ENCODE results near the gene ZSCAN29. TPM values are rescaled to one million over a fixed set of nuclear protein-coding genes. Genes with fewer than 3 reads are reported as not detected.
"Not testable (repeated sequence)": the region's sequence is repeated elsewhere in the genome, so short reads cannot be mapped to it uniquely, and the experiment has no call there.

Gene ZSCAN29
- polyA plus RNA-seq (2013, experiment 1 of 2; ENCODE audit: insufficient read length), result 14.8 TPM
- 12.0 TPM for polyA plus RNA-seq (2013, experiment 2 of 2; ENCODE audit: insufficient read length)

- DNase-seq, result peak; percentile 83
These were observed at the start of gene ZSCAN29, which contains the start of gene TUBGCP4 for GRCh38 chr15:43370975-43371974. Gene ZSCAN29 (minus strand): TSS chr15:43371043. CDS start chr15:43369913, 1,130 bp downstream. Gene TUBGCP4 (plus strand): TSS chr15:43371101. CDS start chr15:43371355, 254 bp downstream.

DNA sequence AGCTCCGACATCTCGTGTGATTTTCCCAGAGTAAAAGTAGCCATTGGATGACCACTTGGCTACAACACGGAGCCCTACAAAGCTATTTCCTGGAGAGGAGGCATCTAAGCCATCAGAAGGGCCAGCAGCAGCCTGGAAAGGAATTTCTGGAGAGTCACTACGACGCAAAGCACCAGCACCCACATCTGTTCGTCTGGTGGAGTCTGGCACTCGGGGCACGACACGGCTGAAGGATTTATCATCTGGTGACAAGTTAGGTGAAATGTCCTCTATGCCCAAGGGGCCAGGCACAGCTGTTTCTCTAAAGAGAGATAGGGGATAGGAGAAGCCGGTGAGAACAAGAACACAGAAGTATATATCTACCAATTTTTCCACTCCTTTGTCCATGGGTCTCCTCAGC is 49.6 kb upstream of the ZSCAN29 start:
- no peak for DNase-seq

GRCh38 chr15:43414196-43414595 is 43.4 kb upstream of the ZSCAN29 start:
- DNase-seq, result peak; percentile 32

DNA sequence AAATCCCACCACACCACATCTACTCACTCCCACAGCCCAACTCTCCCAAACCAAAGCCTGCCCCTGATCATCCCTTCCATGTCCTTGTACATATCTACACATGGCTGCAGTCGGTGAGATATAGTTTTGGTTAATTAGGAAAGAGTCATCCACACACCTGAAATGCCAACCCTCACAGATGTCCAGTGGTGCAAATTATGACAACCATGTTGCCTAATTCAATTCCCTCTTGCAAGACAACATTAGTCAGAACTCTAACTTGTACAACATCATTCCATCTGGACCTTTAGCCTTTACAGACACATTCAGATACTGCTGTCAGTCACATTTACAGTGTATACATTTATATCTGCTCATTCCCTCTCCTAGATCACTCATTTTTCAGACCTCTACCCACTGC is 41.3 kb upstream of the ZSCAN29 start:
- no peak for DNase-seq

- peak; percentile 49 for DNase-seq
These were observed 39.9 kb upstream of the ZSCAN29 start for GRCh38 chr15:43410572-43411214.

- DNase-seq, result no peak
These were observed 37.9 kb upstream of the ZSCAN29 start for GRCh38 chr15:43408789-43409188.

GRCh38 chr15:43406808-43407207 is 36.0 kb upstream of the ZSCAN29 start:
- no peak for DNase-seq

- DNase-seq, result no peak
These were observed 35.3 kb upstream of the ZSCAN29 start for GRCh38 chr15:43406189-43406588.

GRCh38 chr15:43404130-43404529 is 33.3 kb upstream of the ZSCAN29 start:
- no peak for DNase-seq

- DNase-seq, result no peak
These were observed 32.8 kb upstream of the ZSCAN29 start for GRCh38 chr15:43403616-43404015.

DNA sequence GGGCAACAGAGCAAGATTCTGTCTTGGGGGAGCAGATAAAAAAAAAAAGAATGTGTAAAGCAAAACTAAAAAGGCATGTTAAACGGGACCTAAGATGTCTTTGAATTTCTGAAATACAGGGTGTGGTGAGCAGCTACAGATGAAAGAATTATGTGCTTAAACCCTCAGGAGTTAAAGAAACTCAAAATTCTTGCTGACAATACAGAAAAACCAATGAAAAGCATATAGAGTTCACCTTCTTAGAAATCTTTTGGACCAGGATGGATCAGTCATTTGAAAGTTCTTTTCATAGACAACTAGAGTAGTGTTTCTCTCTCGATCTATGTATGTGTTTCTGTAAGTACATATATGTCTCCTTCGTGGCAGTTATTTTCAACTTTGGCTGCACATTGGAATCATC is 31.4 kb upstream of the ZSCAN29 start:
- no peak for DNase-seq

DNA sequence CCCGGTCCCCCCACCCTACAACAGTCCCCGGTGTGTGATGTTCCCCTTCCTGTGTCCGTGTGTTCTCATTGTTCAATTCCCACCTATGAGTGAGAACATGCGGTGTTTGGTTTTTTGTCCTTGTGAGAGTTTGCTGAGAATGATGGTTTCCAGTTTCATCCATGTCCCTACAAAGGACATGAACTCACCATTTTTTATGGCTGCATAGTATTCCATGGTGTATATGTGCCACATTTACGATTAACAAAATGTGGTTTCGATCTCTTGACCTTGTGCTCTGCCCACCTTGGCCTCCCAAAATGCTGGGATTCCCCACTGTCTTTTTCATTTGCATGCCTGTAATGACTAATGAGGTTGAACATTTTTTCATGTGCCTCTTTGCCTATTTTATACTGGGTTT is 22.7 kb upstream of the ZSCAN29 start:
- not testable (repeated sequence) for DNase-seq

GRCh38 chr15:43390723-43391122 is 19.9 kb upstream of the ZSCAN29 start:
- peak; percentile 14 for DNase-seq

DNA sequence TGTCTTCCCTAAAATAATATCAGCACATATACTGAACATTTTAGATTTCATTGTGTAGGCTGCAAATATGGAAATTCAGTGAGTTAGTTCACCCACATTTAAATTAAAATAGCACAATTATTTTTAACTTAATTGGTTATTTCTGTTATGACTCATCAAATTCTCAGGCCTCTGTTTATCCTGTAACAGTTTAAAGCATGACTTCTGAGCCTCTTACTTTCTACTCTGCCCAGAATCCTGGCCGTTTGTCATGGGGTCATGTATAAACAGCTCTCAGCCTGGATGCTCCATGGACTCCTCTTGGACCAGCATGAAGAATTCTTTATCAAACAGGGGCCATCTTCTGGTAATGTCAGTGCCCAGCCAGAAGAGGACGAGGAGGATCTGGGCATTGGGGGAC is 12.2 kb upstream of the ZSCAN29 start:
- peak; percentile 12 for DNase-seq

DNA sequence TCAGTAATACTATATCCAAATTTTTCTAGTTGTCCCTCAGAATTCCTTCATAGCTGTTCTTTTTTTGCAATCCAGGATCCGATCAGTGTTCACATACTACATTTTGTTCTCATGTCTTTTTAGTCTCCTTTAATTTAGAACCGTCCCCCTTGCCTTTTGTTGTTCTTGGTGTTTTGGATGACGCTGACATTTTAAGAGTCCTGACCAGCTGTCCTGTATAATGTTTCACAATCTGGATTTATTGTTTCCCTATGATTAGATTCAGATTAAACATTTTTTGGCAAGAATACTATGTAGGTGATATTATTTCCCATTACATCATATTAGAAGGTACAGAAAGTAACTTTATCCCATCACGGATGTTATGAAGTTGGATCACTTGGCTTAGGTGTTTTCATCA is 11.5 kb upstream of the ZSCAN29 start:
- no peak for DNase-seq

DNA sequence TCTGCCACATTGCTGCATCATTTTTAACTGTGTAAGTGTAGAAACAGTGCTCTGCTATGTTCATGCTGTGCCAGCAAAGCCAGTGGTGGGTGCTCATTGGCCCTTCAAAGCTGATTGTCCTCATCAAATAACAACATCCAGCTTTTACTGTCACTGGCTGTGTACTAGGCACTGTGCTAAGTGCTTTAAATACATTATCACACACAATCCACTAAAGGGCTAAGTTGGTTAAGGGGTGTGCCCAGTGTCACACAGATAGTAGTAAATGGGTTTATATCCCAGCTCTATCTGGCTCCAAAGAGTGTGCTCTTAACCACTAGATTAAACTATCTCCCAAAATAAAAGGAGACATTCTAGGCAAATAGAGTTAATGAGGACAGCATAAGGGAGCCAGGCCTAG is 7.8 kb upstream of the ZSCAN29 start:
- no peak for DNase-seq

- peak; percentile 27 for DNase-seq
These were observed 5.3 kb upstream of the ZSCAN29 start for GRCh38 chr15:43376017-43376705.

DNA sequence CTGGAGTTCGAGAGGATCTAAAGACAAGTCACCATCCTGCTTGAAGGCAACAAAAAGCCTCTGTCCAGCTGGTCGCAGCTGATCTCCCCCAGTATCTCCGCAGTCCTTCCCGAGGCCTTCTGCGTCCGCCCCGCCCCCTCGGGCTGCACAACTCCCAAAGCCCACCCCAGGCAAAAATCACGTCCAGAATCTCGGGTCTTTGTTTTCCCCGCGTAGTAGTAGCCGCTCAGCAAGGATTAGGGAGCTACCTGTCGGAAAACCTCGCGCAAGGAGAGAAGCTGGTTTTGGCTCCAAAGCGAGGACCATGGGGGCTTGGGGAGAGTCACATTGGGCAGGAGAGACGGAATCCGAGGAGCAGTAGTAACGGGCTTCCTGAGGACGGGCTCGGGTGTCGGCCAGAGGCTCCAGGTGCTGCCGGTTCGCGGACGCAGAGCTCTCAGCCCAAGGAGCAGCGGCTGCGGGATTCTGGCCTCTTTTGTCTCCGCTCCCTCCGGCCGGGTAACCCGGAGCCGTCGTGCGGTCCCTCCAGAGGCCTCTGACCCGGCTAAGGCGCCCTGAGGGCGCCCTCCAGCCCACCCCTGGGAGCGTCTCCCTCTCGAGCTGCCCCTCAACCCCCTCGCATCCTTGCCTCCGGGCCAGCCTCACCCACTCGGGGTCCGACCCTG is 401 bp downstream of the ZSCAN29 start:
- peak; percentile 23 for DNase-seq

DNA sequence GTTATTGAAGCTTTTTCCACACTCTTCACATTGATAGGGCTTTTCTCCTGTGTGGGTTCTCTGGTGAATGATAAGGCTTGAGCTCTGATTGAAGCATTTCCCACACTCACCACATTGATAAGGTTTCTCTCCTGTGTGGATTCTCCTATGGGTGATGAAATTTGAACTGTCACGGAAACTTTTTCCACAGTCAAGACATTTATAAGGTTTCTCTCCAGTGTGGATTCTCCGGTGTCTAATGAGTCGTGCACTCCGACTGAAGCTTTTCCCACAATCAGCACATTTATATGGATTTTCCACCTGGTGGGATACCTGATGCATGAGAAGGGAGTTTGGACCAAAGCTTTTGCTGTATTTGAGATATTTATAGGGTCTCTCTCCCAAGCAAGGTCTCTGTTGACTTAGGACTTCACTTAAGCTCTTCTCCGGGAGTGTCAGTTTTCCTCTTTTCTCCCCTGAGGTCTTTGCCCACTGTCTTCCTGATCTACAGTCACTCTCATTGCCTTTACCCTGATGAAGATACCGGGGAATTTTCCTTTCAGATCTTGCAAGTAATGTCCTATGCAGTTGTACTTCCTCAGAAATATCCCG is 9.4 kb downstream of the ZSCAN29 start:
- DNase-seq, result no peak

- no peak for DNase-seq
These were observed 10.0 kb downstream of the ZSCAN29 start for GRCh38 chr15:43360821-43361220.

- DNase-seq, result no peak
These were observed 18.0 kb downstream of the ZSCAN29 start for GRCh38 chr15:43352693-43353382.
